Daoy (cell line): ENCODE measurements around the gene UBA52. TPM values are rescaled to one million over a fixed set of nuclear protein-coding genes. Genes with fewer than 3 reads are reported as not detected.
A peak's percentile ranks its signal among the peaks of the same experiment; 100 is the strongest.
"Not testable (repeated sequence)": the region's sequence is repeated elsewhere in the genome, so short reads cannot be mapped to it uniquely, and the experiment has no call there.

Experiments
- DNase-seq: peaks from one replicate; pipeline ENCODE4 v3.0.0-alpha.2; 2015; ENCODE audit warnings: low read depth
- total RNA-seq: library from RNA; depleted of rRNA; stranded (reverse); fragments of >200 nt; shearing (Covaris generic); gene quantifications from 2 replicates; pipeline ENCODE4 v1.2.3, GENCODE V29; 2014; rRNA removed

Gene UBA52
- total RNA-seq = 1,164 and 1,229 TPM in 2 replicates

- peak; percentile 99 for DNase-seq
Measured at GRCh38 chr19:18571564-18572344, at the start of gene UBA52. TSS of gene UBA52 (plus strand) at chr19:18571857. CDS start at chr19:18573301, 1,444 bp downstream.

GRCh38 chr19:18522124-18522861 lies 49.4 kb upstream of the UBA52 start:
- peak; percentile 100 for DNase-seq

- DNase-seq = not testable (repeated sequence)
Measured at GRCh38 chr19:18522862-18523440, 48.7 kb upstream of the UBA52 start.

- DNase-seq = no peak
Measured at GRCh38 chr19:18523841-18524240, 47.8 kb upstream of the UBA52 start.

GRCh38 chr19:18526316-18526715 lies 45.3 kb upstream of the UBA52 start:
- no peak for DNase-seq

- no peak for DNase-seq
Measured at GRCh38 chr19:18529782-18530181, 41.9 kb upstream of the UBA52 start.

- no peak for DNase-seq
Measured at GRCh38 chr19:18531485-18531884, 40.2 kb upstream of the UBA52 start.

- DNase-seq = no peak
Measured at GRCh38 chr19:18532168-18532890, 39.3 kb upstream of the UBA52 start.

- no peak for DNase-seq
Measured at GRCh38 chr19:18533058-18533457, 38.6 kb upstream of the UBA52 start.

GRCh38 chr19:18536475-18536874 lies 35.2 kb upstream of the UBA52 start:
- no peak for DNase-seq

- DNase-seq = no peak
Measured at GRCh38 chr19:18537431-18537830, 34.2 kb upstream of the UBA52 start.

GRCh38 chr19:18538115-18538514 lies 33.5 kb upstream of the UBA52 start:
- no peak for DNase-seq

- DNase-seq = no peak
Measured at GRCh38 chr19:18539372-18539771, 32.3 kb upstream of the UBA52 start.

- DNase-seq = not testable (repeated sequence)
Measured at GRCh38 chr19:18540200-18540599, 31.5 kb upstream of the UBA52 start.

- DNase-seq = no peak
Measured at GRCh38 chr19:18541258-18541991, 30.2 kb upstream of the UBA52 start.

GRCh38 chr19:18541992-18542940 lies 29.4 kb upstream of the UBA52 start:
- DNase-seq = no peak

GRCh38 chr19:18542941-18543813 lies 28.5 kb upstream of the UBA52 start, which contains the start of gene FKBP8:
TSS of gene FKBP8 (minus strand) at chr19:18543573. CDS start at chr19:18541970, 1,603 bp downstream.
- DNase-seq = peak; percentile 94

- DNase-seq = peak; percentile 67
Measured at GRCh38 chr19:18543814-18544475, 27.7 kb upstream of the UBA52 start.
